ENCODE data around the gene ABCC2. TPM values are rescaled to one million over a fixed set of nuclear protein-coding genes. Genes with fewer than 3 reads are reported as not detected.

ABCC2 gene
- total RNA-seq, 2 donors from 2014 or later, result 1.3 to 1.5 TPM

DNA sequence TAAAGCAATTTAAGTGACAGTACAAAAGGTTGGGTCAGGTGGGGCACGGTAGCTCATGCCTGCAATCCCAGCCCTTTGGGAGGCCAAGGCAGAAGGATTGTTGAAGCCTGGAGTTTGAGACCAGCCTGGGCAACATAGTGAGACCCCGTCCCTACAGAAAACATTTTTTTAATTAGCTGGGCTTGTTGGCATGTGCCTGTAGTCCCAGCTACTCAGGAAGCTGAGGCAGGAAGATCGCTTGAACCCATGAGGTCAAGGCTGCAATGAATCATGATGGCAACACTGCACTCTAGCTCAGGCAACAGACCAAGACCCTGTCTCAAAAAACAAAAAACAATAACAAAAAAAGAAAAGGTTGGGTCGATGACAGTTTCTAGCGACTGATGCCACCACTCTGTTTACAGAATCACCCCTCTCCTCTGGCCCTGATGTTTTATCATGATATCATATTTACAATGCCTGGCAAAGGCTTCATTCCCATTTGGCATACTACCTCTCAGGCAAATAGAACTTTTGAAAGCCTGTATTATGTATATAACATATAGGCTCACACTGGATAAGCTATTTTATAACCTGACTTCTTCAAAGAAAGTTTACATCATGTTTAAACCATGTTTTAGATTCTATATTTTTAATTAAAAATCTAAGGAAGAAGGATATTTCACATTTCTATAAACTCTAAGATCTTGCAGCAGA lies 558 bp upstream of the ABCC2 start:
- no peaks in the 10 kb centered on the region for H3K27me3 Mint-ChIP-seq (ENCODE audit: low read depth)
- DNase-seq, result no peak
- H3K4me3 Mint-ChIP-seq, result no peak overlapping the region
- H3K27ac Mint-ChIP-seq, result no peak overlapping the region
- ATAC-seq (replicated peaks in 1 of 2), result no peak
- no peaks in the 10 kb centered on the region for H3K36me3 Mint-ChIP-seq (ENCODE audit: insufficient read depth in 2 of 2)
- peaks cover 4% of the 10 kb centered on the region for H3K4me1 Mint-ChIP-seq (ENCODE audit: low read depth)
- no peaks in the 10 kb centered on the region for H3K9me3 Mint-ChIP-seq

DNA sequence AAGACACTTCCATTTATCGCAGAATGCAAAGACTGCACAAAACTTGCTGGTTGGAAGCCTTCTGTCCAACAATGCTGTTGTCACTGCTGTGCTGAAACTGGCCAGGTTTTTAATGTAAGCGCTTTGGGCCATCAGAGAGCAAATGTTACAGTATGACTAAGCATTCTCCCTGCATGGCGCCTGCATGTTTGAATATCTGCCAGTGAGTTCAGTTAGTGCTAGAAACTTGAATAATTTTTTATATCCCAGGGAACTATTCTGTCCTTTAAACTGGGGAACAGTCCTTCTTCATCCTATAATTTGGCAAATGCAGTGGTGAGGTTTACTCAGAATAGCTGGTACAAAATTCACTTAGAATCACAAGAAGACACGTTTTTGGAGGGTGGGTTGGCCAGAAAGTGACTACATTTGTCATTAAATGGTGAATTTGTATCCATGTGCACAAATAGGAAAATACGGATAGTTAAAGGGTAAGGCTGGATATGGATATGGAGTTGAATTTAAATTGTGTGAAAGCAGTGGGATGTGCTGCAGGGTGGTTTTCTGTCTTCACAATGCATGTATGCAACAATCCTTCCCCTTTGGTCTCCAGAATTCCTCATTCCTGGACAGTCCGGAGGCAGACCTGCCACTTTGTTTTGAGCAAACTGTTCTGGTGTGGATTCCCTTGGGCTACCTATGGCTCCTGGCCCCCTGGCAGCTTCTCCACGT lies 1.7 kb downstream of the ABCC2 start:
- H3K4me3 Mint-ChIP-seq, result no peak overlapping the region
- peaks cover 4% of the 10 kb centered on the region for H3K4me1 Mint-ChIP-seq (ENCODE audit: low read depth)
- H3K9me3 Mint-ChIP-seq, result no peaks in the 10 kb centered on the region
- H3K27me3 Mint-ChIP-seq (ENCODE audit: low read depth), result no peaks in the 10 kb centered on the region
- no peak overlapping the region for H3K27ac Mint-ChIP-seq
- ATAC-seq (replicated peaks in 1 of 2) (no peak), DNase-seq (no peak)
- no peaks in the 10 kb centered on the region for H3K36me3 Mint-ChIP-seq (ENCODE audit: insufficient read depth in 2 of 2)

DNA sequence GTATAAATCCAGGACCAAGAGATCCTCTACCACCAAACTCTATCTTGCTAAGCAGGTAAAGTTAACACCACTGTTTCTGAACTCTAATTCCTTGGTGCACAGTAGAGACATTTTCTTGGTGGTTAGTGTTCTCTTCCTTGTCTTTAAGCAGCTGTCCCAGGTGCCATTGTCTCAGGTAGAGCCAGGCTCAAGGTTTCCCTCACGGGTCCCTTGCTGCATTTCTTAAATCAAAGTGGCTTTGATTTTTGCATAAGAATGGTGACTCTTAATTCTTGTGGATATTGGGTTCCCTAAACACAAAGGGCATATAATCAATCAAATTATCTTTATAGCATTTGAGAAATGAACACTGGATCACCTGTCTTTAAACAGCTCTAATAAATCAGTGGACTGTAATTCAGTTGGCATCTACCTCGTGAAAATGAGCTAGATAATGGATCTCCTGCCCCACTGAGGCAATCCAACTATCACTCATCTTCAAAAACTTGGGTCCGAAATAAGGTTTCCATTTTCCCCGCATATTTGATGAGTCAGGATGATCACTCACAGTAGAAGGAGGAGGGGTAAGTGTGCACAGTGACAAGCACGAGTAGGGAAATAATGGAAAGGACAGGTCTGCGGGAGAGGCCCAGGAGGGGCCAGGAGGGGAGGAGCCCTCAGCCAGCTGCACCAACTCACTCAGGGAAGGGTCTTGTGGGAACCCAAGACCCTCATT lies 2.4 kb downstream of the ABCC2 start:
- H3K36me3 Mint-ChIP-seq (ENCODE audit: insufficient read depth in 2 of 2), result no peaks in the 10 kb centered on the region
- no peak overlapping the region for H3K27ac Mint-ChIP-seq
- no peak overlapping the region for H3K4me3 Mint-ChIP-seq
- ATAC-seq (replicated peaks in 1 of 2), result no peak
- H3K4me1 Mint-ChIP-seq (ENCODE audit: low read depth), result no peaks in the 10 kb centered on the region
- no peaks in the 10 kb centered on the region for H3K27me3 Mint-ChIP-seq (ENCODE audit: low read depth)
- H3K9me3 Mint-ChIP-seq, result no peaks in the 10 kb centered on the region
- DNase-seq, result no peak

DNA sequence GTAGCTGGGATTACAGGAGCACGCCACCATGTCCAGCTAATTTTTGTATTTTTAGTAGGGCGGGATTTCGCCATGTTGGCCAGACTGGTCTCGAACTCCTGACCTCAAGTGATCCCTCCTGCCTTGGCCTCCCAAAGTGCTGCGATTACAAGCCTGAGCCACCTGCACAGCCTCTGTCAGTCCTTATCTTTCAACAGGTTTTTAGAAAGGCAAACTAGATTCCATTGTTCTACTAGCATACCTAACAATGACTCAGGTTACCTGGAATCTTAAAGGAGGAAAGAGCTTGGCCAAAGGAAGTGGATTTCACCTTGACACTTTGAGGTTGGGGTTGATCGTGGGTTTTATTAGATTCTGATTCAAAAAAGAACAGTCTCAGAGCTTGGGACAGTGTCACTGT lies 3.2 kb downstream of the ABCC2 start:
- Mint-ChIP-seq H3K36me3 (ENCODE audit: insufficient read depth in 2 of 2) (no peaks in the 10 kb centered on the region), H3K27ac (no peak overlapping the region), H3K4me1 (ENCODE audit: low read depth) (no peaks in the 10 kb centered on the region), H3K27me3 (ENCODE audit: low read depth) (no peaks in the 10 kb centered on the region), H3K4me3 (no peak overlapping the region), H3K9me3 (no peaks in the 10 kb centered on the region)
- ATAC-seq (replicated peaks in 1 of 2) (no peak), DNase-seq (no peak)

DNA sequence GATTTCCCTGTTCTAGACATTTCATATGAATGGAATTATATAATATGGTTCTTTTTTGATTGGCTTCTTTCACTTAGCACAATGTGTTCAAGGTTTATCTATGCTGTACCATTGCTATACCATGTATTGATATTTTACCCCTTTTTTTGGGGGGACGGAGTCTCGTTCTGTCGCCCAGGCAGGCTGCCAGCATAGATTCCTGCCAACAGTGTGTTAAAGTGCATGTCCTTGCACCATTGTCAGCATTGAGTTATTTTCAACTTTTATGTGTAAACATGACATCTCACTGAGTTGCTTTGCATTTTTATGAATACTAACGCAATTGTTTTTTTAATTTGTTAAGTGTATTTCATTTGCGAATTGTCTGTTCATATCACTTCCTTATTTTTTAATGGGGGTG lies 4.9 kb downstream of the ABCC2 start:
- ATAC-seq (replicated peaks in 1 of 2) (no peak), DNase-seq (no peak)
- Mint-ChIP-seq H3K4me3 (no peak overlapping the region), H3K27ac (no peak overlapping the region), H3K27me3 (ENCODE audit: low read depth) (no peaks in the 10 kb centered on the region), H3K36me3 (ENCODE audit: insufficient read depth in 2 of 2) (no peaks in the 10 kb centered on the region), H3K9me3 (no peaks in the 10 kb centered on the region), H3K4me1 (ENCODE audit: low read depth) (no peaks in the 10 kb centered on the region)

DNA sequence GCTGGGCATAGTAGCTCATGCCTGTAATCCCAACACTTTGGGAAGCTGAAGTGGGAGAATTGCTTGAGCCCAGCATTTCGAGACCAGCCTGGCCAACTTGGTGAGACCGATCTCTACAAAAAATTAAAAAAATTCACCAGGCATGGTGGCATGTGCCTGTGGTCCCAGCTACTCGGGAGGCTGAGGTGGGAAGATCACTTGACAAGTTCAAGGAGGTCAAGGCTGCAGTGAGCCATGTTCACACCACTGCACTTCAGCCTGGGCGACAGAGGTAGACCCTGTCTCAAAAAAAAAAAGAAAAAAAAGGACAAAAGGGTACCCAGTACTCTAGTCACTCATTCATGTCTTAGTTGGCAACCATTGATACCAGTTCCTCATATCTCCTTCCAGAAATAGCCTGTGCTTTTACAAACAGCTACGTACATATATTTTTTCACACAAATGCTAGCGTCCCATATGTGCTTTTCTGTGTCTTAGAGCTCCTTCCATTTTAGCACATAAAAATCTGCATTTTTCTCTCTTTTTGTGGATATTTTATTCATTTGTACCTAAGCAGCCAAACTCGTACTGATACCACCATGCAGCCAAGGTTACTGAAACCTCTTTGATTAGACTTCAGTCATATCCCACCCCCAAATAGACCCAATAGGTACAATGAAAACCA lies 5.5 kb downstream of the ABCC2 start:
- Mint-ChIP-seq H3K4me1 (ENCODE audit: low read depth) (no peaks in the 10 kb centered on the region), H3K27ac (no peak overlapping the region), H3K27me3 (ENCODE audit: low read depth) (no peaks in the 10 kb centered on the region), H3K9me3 (no peaks in the 10 kb centered on the region), H3K4me3 (no peak overlapping the region), H3K36me3 (ENCODE audit: insufficient read depth in 2 of 2) (no peaks in the 10 kb centered on the region)
- DNase-seq (no peak), ATAC-seq (replicated peaks in 1 of 2) (no peak)

DNA sequence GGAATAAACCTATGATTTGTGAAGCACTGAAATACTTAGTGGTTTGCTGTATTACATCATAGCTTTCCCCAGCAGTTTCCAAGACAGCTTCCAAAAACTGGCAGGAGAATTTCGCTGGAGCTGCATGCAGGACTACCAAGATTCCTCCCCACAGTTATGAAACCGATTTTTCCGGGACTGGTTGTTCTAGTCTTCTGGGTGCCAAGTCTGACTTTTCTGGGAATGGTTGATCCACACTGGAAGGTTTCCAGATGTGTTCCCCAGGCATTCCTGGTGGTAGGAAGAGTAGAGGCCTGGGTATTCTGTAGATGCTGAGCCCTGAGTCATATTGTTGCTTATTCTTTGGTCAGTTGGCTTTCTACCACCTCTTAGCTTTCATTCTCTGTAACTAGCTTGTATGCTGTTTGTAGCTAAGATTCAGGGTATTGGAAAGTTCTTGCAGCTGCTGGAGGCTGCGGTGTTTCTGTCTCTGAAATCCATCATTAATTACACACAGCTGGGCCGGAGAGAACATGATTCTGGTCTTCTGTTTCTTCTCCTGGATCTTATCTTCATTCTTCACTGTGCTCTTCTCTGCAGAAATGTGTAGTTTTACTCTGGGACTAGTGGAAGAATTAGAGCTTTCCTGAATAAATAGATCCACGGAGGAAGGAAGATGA lies 6.3 kb downstream of the ABCC2 start:
- ATAC-seq (replicated peaks in 1 of 2), result no peak
- H3K36me3 Mint-ChIP-seq (ENCODE audit: insufficient read depth in 2 of 2), result no peaks in the 10 kb centered on the region
- no peaks in the 10 kb centered on the region for H3K9me3 Mint-ChIP-seq
- no peak overlapping the region for H3K4me3 Mint-ChIP-seq
- H3K27ac Mint-ChIP-seq, result no peak overlapping the region
- H3K4me1 Mint-ChIP-seq (ENCODE audit: low read depth), result no peaks in the 10 kb centered on the region
- no peaks in the 10 kb centered on the region for H3K27me3 Mint-ChIP-seq (ENCODE audit: low read depth)
- no peak for DNase-seq

DNA sequence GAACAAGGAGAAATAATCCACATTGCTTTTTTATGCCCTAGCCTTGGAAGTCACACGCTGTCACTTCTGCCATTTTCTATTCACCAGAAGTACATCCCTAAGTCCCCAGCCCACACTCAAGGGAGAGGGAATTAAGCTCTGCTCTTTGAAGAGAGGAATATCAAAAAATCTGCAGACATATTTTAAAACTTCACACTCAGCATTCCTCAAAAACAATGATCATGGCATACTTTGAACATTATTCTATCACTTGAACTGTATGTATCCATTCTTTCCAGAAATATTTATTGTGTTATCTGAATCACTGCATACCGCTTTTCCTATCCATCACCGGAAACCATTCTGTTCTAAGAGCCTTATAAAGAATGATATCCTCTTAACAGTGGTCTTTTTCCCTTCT lies 9.4 kb downstream of the ABCC2 start:
- no peak overlapping the region for H3K27ac Mint-ChIP-seq
- H3K9me3 Mint-ChIP-seq, result no peaks in the 10 kb centered on the region
- DNase-seq (no peak), ATAC-seq (replicated peaks in 1 of 2) (no peak)
- H3K4me3 Mint-ChIP-seq, result no peak overlapping the region
- no peaks in the 10 kb centered on the region for H3K4me1 Mint-ChIP-seq (ENCODE audit: low read depth)
- H3K27me3 Mint-ChIP-seq (ENCODE audit: low read depth), result no peaks in the 10 kb centered on the region
- H3K36me3 Mint-ChIP-seq (ENCODE audit: insufficient read depth in 2 of 2), result no peaks in the 10 kb centered on the region

DNA sequence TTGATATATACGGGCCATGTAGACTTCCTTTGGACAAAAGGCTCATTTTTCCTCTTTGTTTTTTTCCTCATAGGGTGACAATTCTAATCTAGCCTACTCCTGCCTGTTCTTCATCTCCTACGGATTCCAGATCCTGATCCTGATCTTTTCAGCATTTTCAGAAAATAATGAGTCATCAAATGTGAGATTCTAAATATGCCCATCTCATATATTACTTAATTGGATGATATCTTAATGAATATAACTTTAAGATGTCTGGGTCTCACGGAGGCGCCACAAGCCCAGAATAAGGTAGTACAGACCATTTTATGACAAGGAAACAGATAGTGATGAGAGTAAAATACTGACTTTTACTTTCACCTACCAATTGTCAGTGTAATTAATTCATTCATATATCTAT lies 11.4 kb downstream of the ABCC2 start:
- H3K27me3 Mint-ChIP-seq (ENCODE audit: low read depth), result no peaks in the 10 kb centered on the region
- H3K36me3 Mint-ChIP-seq (ENCODE audit: insufficient read depth in 2 of 2), result no peaks in the 10 kb centered on the region
- no peak overlapping the region for H3K4me3 Mint-ChIP-seq
- ATAC-seq (replicated peaks in 1 of 2) (no peak), DNase-seq (no peak)
- no peaks in the 10 kb centered on the region for H3K4me1 Mint-ChIP-seq (ENCODE audit: low read depth)
- H3K9me3 Mint-ChIP-seq, result no peaks in the 10 kb centered on the region
- H3K27ac Mint-ChIP-seq, result no peak overlapping the region

DNA sequence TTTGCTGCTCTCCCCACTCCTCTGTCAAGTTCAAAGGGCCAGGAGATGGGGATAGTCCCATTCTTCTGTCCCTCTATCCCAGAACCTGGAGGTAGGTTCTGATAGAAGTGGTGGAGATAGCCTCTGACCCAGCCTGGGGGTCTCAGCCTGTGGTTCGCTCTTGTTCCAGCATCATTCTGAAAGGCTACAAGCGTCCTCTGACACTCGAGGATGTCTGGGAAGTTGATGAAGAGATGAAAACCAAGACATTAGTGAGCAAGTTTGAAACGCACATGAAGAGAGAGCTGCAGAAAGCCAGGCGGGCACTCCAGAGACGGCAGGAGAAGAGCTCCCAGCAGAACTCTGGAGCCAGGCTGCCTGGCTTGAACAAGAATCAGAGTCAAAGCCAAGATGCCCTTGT lies 14.5 kb downstream of the ABCC2 start:
- ATAC-seq (replicated peaks in 1 of 2), result no peak
- no peak overlapping the region for H3K4me3 Mint-ChIP-seq
- H3K4me1 Mint-ChIP-seq (ENCODE audit: low read depth), result no peaks in the 10 kb centered on the region
- no peaks in the 10 kb centered on the region for H3K27me3 Mint-ChIP-seq (ENCODE audit: low read depth)
- no peak overlapping the region for H3K27ac Mint-ChIP-seq
- no peak for DNase-seq
- H3K36me3 Mint-ChIP-seq (ENCODE audit: insufficient read depth in 2 of 2), result no peaks in the 10 kb centered on the region
- no peaks in the 10 kb centered on the region for H3K9me3 Mint-ChIP-seq

DNA sequence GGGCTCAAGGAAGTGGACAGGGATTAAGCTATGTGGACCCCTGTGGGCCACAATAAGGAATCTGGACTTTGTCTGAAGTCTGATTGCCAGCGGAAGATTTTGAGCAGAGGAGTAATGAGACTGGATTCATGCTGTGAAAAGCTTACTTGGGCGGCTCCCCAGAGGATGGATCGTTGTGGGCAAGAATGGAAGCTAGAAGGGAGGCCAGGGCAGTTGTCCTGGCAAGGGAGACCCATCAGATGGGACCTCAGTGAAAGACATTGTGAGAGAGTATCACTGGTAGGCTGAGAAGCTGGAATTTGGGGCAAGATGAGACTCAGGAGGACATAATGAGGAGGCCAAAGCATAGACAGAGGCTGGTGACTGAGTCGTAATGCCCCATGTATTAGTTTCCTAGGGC lies 15.6 kb downstream of the ABCC2 start:
- no peak overlapping the region for H3K4me3 Mint-ChIP-seq
- no peaks in the 10 kb centered on the region for H3K4me1 Mint-ChIP-seq (ENCODE audit: low read depth)
- H3K27me3 Mint-ChIP-seq (ENCODE audit: low read depth), result no peaks in the 10 kb centered on the region
- no peaks in the 10 kb centered on the region for H3K9me3 Mint-ChIP-seq
- no peaks in the 10 kb centered on the region for H3K36me3 Mint-ChIP-seq (ENCODE audit: insufficient read depth in 2 of 2)
- DNase-seq (no peak), ATAC-seq (replicated peaks in 1 of 2) (no peak)
- no peak overlapping the region for H3K27ac Mint-ChIP-seq

DNA sequence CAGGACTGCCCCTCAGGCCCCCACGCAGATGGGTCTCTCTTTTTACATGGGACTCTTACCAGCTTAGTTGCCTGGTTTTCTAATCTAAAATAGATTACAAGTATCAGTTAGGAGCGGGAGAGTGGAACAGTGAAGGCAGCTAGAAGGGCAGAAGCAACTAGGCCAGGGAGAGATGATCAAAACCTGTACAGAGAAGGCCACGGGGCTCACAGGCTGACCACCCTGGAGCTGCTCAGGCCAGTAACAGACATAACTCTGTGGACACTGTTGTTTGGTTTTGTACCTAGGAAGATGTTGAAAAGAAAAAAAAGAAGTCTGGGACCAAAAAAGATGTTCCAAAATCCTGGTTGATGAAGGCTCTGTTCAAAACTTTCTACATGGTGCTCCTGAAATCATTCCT lies 16.5 kb downstream of the ABCC2 start:
- Mint-ChIP-seq H3K4me1 (ENCODE audit: low read depth) (no peaks in the 10 kb centered on the region), H3K27ac (no peak overlapping the region), H3K36me3 (ENCODE audit: insufficient read depth in 2 of 2) (no peaks in the 10 kb centered on the region), H3K9me3 (no peaks in the 10 kb centered on the region), H3K27me3 (ENCODE audit: low read depth) (no peaks in the 10 kb centered on the region), H3K4me3 (no peak overlapping the region)
- ATAC-seq (replicated peaks in 1 of 2) (no peak), DNase-seq (no peak)

DNA sequence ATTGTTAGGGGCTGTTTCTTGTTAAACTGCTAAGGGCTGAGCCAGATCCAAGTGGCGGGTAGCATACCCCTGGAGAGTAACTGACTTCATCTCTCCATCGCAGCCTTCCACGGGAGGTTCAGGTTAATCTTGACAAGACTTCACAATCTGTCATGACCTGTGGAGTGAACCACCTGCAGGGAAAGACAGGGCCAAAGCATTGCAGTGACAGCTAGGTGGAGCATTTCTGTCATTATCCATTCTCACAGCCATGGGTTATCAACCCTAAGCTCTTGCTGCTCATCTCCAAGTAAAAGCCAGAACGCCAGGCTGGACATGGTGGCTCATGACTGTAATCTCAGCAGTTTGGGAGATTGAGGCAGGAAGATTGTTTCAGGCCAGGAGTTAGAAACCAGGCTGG lies 17.2 kb downstream of the ABCC2 start:
- H3K27me3 Mint-ChIP-seq (ENCODE audit: low read depth), result no peaks in the 10 kb centered on the region
- H3K36me3 Mint-ChIP-seq (ENCODE audit: insufficient read depth in 2 of 2), result no peaks in the 10 kb centered on the region
- no peak for DNase-seq
- no peaks in the 10 kb centered on the region for H3K9me3 Mint-ChIP-seq
- no peak for ATAC-seq (replicated peaks in 1 of 2)
- H3K4me1 Mint-ChIP-seq (ENCODE audit: low read depth), result no peaks in the 10 kb centered on the region
- H3K27ac Mint-ChIP-seq, result no peak overlapping the region
- H3K4me3 Mint-ChIP-seq, result no peak overlapping the region

Data from activated T-cell treated with anti-CD3 and anti-CD28 coated beads, Interleukin-2, amount 50 U/mL, for 72 hours (primary cell).